ENCODE data around the gene VWA5A. TPM values are rescaled to one million over a fixed set of nuclear protein-coding genes. Genes with fewer than 3 reads are reported as not detected.

VWA5A gene
- total and polyA plus RNA-seq, 10 of the 15 experiments (the other 5 are each of a cell fraction or from before 2014, with no cell fraction given) = 0.45 to 1.6 (median 1.0) TPM

GRCh38 chr11:124070915-124071622 is 44.2 kb upstream of the VWA5A start (continued):
- TF ChIP-seq PBX3 (IDR thresholded peaks at IDR 0.05; ENCODE audit: insufficient replicate concordance, low read depth, low read length) (no peak), CBX5 (IDR thresholded peaks at IDR 0.05; ENCODE audit: low read depth) (no peak; the same call in 1 of the 2 replicates), YBX1 (IDR thresholded peaks at IDR 0.05) (no peak), ZBTB40 (IDR thresholded peaks at IDR 0.05; ENCODE audit: borderline replicate concordance) (no peak; the same call in 1 of the 2 replicates), NRF1 (conservative IDR thresholded peaks at IDR 0.05; ENCODE audit: low read depth, low read length) (no peak), CHD4 (IDR thresholded peaks at IDR 0.05) (no peak), POLR2AphosphoS2 (IDR thresholded peaks at IDR 0.05; ENCODE audit: low read depth, low read length) (no peak), TARDBP (IDR thresholded peaks at IDR 0.05; ENCODE audit: borderline replicate concordance) (no peak), BHLHE40 (IDR thresholded peaks at IDR 0.05; ENCODE audit: borderline replicate concordance in 1 of 2, low read depth in 2 of 2, low read length in 1 of 2) (peak in 1 of 2 experiments; percentile 27; a peak in 1 of 4 replicates), POU2F2 (IDR thresholded peaks at IDR 0.05; ENCODE audit: borderline replicate concordance, low read depth, low read length) (0 out of 3 replicates have a peak, but pooled peaks have one; percentile 37), SMC3 (IDR thresholded peaks at IDR 0.05; ENCODE audit: borderline replicate concordance, low read length) (peak; percentile 59; the same call in 1 of the 2 replicates), ZZZ3 (IDR thresholded peaks at IDR 0.05; ENCODE audit: control insufficient read depth, insufficient read length, low read depth) (no peak), YY1 (IDR thresholded peaks at IDR 0.05; ENCODE audit: low read depth, low read length) (0 out of 2 replicates have a peak, but pooled peaks have one; percentile 17), ZSCAN29 (IDR thresholded peaks at IDR 0.05) (no peak), ELK1 (IDR thresholded peaks at IDR 0.05; ENCODE audit: low read depth, low read length) (no peak), PAX8 (IDR thresholded peaks at IDR 0.05) (no peak), KAT2A (conservative IDR thresholded peaks at IDR 0.05; ENCODE audit: control insufficient read depth, low read depth, low read length) (no peak), KLF5 (IDR thresholded peaks at IDR 0.05; ENCODE audit: partially characterized antibody) (no peak)
- TF ChIP-seq, protein P1, sequence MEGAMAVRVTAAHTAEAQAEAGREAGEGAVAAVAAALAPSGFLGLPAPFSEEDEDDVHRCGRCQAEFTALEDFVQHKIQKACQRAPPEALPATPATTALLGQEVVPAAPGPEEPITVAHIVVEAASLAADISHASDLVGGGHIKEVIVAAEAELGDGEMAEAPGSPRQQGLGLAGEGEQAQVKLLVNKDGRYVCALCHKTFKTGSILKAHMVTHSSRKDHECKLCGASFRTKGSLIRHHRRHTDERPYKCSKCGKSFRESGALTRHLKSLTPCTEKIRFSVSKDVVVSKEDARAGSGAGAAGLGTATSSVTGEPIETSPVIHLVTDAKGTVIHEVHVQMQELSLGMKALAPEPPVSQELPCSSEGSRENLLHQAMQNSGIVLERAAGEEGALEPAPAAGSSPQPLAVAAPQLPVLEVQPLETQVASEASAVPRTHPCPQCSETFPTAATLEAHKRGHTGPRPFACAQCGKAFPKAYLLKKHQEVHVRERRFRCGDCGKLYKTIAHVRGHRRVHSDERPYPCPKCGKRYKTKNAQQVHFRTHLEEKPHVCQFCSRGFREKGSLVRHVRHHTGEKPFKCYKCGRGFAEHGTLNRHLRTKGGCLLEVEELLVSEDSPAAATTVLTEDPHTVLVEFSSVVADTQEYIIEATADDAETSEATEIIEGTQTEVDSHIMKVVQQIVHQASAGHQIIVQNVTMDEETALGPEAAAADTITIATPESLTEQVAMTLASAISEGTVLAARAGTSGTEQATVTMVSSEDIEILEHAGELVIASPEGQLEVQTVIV (IDR thresholded peaks at IDR 0.05; ENCODE audit: borderline replicate concordance, partially characterized antibody) = no peak
- TF ChIP-seq, protein P2, sequence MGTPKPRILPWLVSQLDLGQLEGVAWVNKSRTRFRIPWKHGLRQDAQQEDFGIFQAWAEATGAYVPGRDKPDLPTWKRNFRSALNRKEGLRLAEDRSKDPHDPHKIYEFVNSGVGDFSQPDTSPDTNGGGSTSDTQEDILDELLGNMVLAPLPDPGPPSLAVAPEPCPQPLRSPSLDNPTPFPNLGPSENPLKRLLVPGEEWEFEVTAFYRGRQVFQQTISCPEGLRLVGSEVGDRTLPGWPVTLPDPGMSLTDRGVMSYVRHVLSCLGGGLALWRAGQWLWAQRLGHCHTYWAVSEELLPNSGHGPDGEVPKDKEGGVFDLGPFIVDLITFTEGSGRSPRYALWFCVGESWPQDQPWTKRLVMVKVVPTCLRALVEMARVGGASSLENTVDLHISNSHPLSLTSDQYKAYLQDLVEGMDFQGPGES (IDR thresholded peaks at IDR 0.05) = no peak
